ENCODE data around the gene METTL3. TPM values are rescaled to one million over a fixed set of nuclear protein-coding genes. Genes with fewer than 3 reads are reported as not detected.
A peak's percentile ranks its signal among the peaks of the same experiment; 100 is the strongest.

METTL3 gene
- total and polyA plus RNA-seq, 2 of the 4 experiments (the other 2 are of a cell fraction), result 90.6 to 109 TPM

GRCh38 chr14:21454843-21455544 lies 56.1 kb downstream of the METTL3 start:
- no peak overlapping the region for H3K18ac ChIP-seq (ENCODE audit: low read depth, low read length)
- no peak overlapping the region for H2BK15ac ChIP-seq (ENCODE audit: low read depth, low read length)
- H3K14ac ChIP-seq (replicated peaks; ENCODE audit: low read depth, low read length), result peak overlapping the region; percentile 84
- H3K56ac ChIP-seq (ENCODE audit: extremely low read depth, insufficient read depth, low read length), result peak overlapping the region; percentile 65
- H2BK20ac ChIP-seq (ENCODE audit: low read depth, low read length), result no peak overlapping the region
- H2BK5ac ChIP-seq (ENCODE audit: low read depth, low read length, poor library complexity, severe bottlenecking), result peak overlapping the region; percentile 3
- no peak overlapping the region; the same call in 1 of the 2 replicates for H4K5ac ChIP-seq (ENCODE audit: low read depth, low read length)
- 60% methylated on average over 2 of the region's 15 CpGs; no CpG with 5 or more reads in 1 of the 2 experiments for WGBS, 2 experiments (ENCODE audit: extremely low coverage in 2 of 2, insufficient read length in 1 of 2)
- H3K27me3 ChIP-seq (ENCODE audit: control insufficient read depth, insufficient read depth, low read length), result no peaks in the 10 kb centered on the region
- H3K9me3 ChIP-seq (ENCODE audit: control insufficient read depth, insufficient read depth, low read length), result no peaks in the 10 kb centered on the region
- no peak overlapping the region for H2AFZ ChIP-seq (replicated peaks; ENCODE audit: low read length, poor library complexity)
- H2AK9ac ChIP-seq (replicated peaks; ENCODE audit: low read depth, low read length, poor library complexity), result peak overlapping the region; percentile 46
- ATAC-seq (ENCODE audit: low read depth), result no peak
- peak overlapping the region in 1 of 2 experiments; percentile 8; a peak in 2 of 4 replicates for H4K8ac ChIP-seq (ENCODE audit: low read depth in 2 of 2, low read length in 2 of 2)
- no peaks in the 10 kb centered on the region for H3K36me3 ChIP-seq (ENCODE audit: control insufficient read depth, insufficient read depth, low read length)
- BruUV-seq (replicated peaks), result TSS peak; percentile 13
- CTCF ChIA-PET, result interaction anchor here (0.7 to 1.8 kb wide), 2 partner anchors 11 to 135 kb away, joined by 3 to 7 read pairs; no protein-coding TSS in a partner anchor
- H3K4me3 ChIP-seq (ENCODE audit: insufficient read depth, low read depth, low read length), result peak overlapping the region; percentile 81
- H4K91ac ChIP-seq (ENCODE audit: insufficient read depth, low read depth, low read length), result peak overlapping the region; percentile 1; the same call in 1 of the 2 replicates
- peak overlapping the region; percentile 81 for H3K9ac ChIP-seq (ENCODE audit: low read depth, low read length)
- DNase-seq, result peak; percentile 6
- no peaks in the 10 kb centered on the region; the same call in none of the 2 replicates for H4K20me1 ChIP-seq (ENCODE audit: insufficient read depth, low read length)
- peak overlapping the region; percentile 69 for H3K4me2 ChIP-seq (ENCODE audit: low read depth, low read length)
- H2BK120ac ChIP-seq (ENCODE audit: low read depth, low read length), result no peak overlapping the region
- POLR2A ChIA-PET (ENCODE audit: unreplicated experiment), result no interaction called here
- no peak overlapping the region for H2AK5ac ChIP-seq (ENCODE audit: low read depth, low read length)
- no peaks in the 10 kb centered on the region; the same call in 1 of the 2 replicates for H3K4me1 ChIP-seq (ENCODE audit: control insufficient read depth, insufficient read depth, low read length)
- H3K79me1 ChIP-seq (ENCODE audit: low read depth in 1 of 2, low read length in 2 of 2), result peaks cover 6 to 30% of the 10 kb centered on the region in 2 experiments; a peak in 3 of 4 replicates
- peak overlapping the region; percentile 72 for H3K23ac ChIP-seq (ENCODE audit: low read depth, low read length)
- TF ChIP-seq SMC3 (IDR thresholded peaks at IDR 0.05; ENCODE audit: low read depth, low read length) (no peak), RAD21 (IDR thresholded peaks at IDR 0.05; ENCODE audit: low read length) (no peak), RFX5 (IDR thresholded peaks at IDR 0.05; ENCODE audit: low read depth, low read length) (no peak), NFE2L2 (IDR thresholded peaks at IDR 0.05; ENCODE audit: low read depth, low read length) (no peak)
- TF ChIP-seq, protein P1, sequence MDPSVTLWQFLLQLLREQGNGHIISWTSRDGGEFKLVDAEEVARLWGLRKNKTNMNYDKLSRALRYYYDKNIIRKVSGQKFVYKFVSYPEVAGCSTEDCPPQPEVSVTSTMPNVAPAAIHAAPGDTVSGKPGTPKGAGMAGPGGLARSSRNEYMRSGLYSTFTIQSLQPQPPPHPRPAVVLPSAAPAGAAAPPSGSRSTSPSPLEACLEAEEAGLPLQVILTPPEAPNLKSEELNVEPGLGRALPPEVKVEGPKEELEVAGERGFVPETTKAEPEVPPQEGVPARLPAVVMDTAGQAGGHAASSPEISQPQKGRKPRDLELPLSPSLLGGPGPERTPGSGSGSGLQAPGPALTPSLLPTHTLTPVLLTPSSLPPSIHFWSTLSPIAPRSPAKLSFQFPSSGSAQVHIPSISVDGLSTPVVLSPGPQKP (IDR thresholded peaks at IDR 0.05; ENCODE audit: borderline replicate concordance, low read depth, low read length), result no peak
- in situ Hi-C loops (cut with MboI; ENCODE audit: low sequenced_read_pairs), result no loop called here
- dilution Hi-C loops (cut with HindIII; ENCODE audit: low sequenced_read_pairs, unreplicated experiment), result no loop called here
- peak overlapping the region; percentile 66; the same call in 1 of the 2 replicates for H3K4ac ChIP-seq (ENCODE audit: low read depth, low read length)
- intact Hi-C loops (cut with micrococcal nuclease), result loop anchor here (5.0 kb wide), 1 partner anchor 257 kb away; no protein-coding TSS in a partner anchor
- no peaks in the 10 kb centered on the region; the same call in 1 of the 2 replicates for H3K9me1 ChIP-seq (ENCODE audit: insufficient read depth, low read length)
- H3K27ac ChIP-seq (ENCODE audit: insufficient read depth, low read length), result 0 out of 2 replicates have a peak overlapping the region, but pooled peaks have one; percentile 2
